Upper lobe of left lung (tissue), 4 donors: ENCODE results near the gene TNS1.

Experiments
- EP300 ChIP-seq, 4 donors: sonication (generic); formaldehyde crosslinking; IDR thresholded peaks; one replicate each; pipeline ENCODE4 v1.5.1; 2017; ENCODE audit warnings: antibody characterized with exemption in 4 of 4, control low read depth in 2 of 4
- POLR2A ChIP-seq, 4 donors: fragments of 450-650 bp; IDR thresholded peaks; one replicate each; pipeline ENCODE4 v1.5.1; 2016 to 2017; ENCODE audit warnings: antibody characterized with exemption in 4 of 4, mild to moderate bottlenecking in 2 of 4
- POLR2AphosphoS5 ChIP-seq, 2 donors: sonication (generic); formaldehyde crosslinking; IDR thresholded peaks; one replicate each; pipeline ENCODE4 v1.5.1; 2017; ENCODE audit warnings: antibody characterized with exemption in 2 of 2
- TF ChIP-seq, protein P1 (sequence below), 6 experiments: fragments of 450-650 bp in 4 of 6; fragments of 200-600 bp in 2 of 6; sonication (generic) in 2 of 6; IDR thresholded peaks; one replicate each; pipeline ENCODE4 v1.5.1; 2016 to 2019; ENCODE audit warnings: antibody characterized with exemption in 6 of 6

DNA sequence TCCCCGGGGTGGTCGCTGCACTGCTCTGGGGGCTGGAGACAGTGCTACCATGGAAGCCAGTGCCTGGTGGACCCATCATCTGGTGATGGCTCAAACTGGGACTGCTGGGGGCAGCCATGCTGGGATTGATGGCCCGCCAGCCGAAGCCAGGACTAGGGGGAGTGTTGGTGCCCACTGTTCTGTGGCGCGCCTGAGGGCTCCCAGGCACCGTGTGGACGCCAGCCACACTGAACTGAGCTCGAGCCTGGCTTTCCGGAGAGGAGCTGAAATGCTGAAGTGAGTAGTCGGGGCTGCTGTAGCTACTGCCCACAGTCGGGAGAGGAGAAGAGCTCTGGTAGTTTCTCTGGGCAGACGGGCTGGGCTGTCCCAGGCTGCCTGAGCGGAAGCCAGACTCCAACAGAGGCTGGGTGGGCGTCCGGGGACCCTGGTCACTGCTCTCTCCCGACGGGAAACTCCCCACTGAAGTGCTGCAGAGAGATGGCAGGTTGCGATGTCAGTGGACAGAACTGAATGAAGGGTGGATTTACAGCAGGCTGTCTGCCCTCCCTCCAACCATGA is 184.4 kb downstream of the TNS1 start:
- TF ChIP-seq, protein P1, sequence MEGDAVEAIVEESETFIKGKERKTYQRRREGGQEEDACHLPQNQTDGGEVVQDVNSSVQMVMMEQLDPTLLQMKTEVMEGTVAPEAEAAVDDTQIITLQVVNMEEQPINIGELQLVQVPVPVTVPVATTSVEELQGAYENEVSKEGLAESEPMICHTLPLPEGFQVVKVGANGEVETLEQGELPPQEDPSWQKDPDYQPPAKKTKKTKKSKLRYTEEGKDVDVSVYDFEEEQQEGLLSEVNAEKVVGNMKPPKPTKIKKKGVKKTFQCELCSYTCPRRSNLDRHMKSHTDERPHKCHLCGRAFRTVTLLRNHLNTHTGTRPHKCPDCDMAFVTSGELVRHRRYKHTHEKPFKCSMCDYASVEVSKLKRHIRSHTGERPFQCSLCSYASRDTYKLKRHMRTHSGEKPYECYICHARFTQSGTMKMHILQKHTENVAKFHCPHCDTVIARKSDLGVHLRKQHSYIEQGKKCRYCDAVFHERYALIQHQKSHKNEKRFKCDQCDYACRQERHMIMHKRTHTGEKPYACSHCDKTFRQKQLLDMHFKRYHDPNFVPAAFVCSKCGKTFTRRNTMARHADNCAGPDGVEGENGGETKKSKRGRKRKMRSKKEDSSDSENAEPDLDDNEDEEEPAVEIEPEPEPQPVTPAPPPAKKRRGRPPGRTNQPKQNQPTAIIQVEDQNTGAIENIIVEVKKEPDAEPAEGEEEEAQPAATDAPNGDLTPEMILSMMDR (IDR thresholded peaks at IDR 0.05), result no peak
- TF ChIP-seq POLR2A (IDR thresholded peaks at IDR 0.05), result no peak
- no peak for TF ChIP-seq EP300 (IDR thresholded peaks at IDR 0.05)
- TF ChIP-seq POLR2AphosphoS5 (IDR thresholded peaks at IDR 0.05), result no peak
